Neuron (in vitro differentiated cells): ENCODE measurements around the gene HIVEP2.
A peak's percentile ranks its signal among the peaks of the same experiment; 100 is the strongest.

Experiments
- H2AFZ ChIP-seq: one replicate; pipeline ENCODE4 v1.6.1; 2013; ENCODE audit warnings: low read depth, mild to moderate bottlenecking, inconsistent platforms, low read length, moderate library complexity
- H3K27me3 ChIP-seq: one replicate; pipeline ENCODE4 v1.6.1; 2013; ENCODE audit warnings: low read length; ENCODE audit not compliant: insufficient read depth
- H3K36me3 ChIP-seq: one replicate; pipeline ENCODE4 v1.6.1; 2013; ENCODE audit warnings: low read length; ENCODE audit not compliant: insufficient read depth
- H3K4me1 ChIP-seq: one replicate; pipeline ENCODE4 v1.6.1; 2013; ENCODE audit warnings: low read length; ENCODE audit not compliant: insufficient read depth
- H3K4me3 ChIP-seq: 2 replicates; pipeline ENCODE4 v1.5.1; 2013; ENCODE audit warnings: mild to moderate bottlenecking, low read length, moderate library complexity
- H3K9me3 ChIP-seq: one replicate; pipeline ENCODE4 v1.6.1; 2013; ENCODE audit warnings: low read length

Gene HIVEP2

GRCh38 chr6:142761756-142762155, 183.2 kb downstream of the HIVEP2 start:
- Histone ChIP-seq H3K36me3 (peaks cover 35% of the 10 kb centered on the region), H3K4me3 (no peak overlapping the region), H2AFZ (no peak overlapping the region), H3K9me3 (no peaks in the 10 kb centered on the region), H3K4me1 (peaks cover 22% of the 10 kb centered on the region), H3K27me3 (no peaks in the 10 kb centered on the region)

- Histone ChIP-seq H3K4me3 (no peak overlapping the region), H2AFZ (no peak overlapping the region), H3K9me3 (no peaks in the 10 kb centered on the region), H3K4me1 (peaks cover 22% of the 10 kb centered on the region), H3K36me3 (peaks cover 35% of the 10 kb centered on the region), H3K27me3 (no peaks in the 10 kb centered on the region)
Measured at GRCh38 chr6:142760152-142760551, 184.8 kb downstream of the HIVEP2 start.

GRCh38 chr6:142758629-142759025, 186.3 kb downstream of the HIVEP2 start:
- no peaks in the 10 kb centered on the region for H3K9me3 ChIP-seq
- peaks cover 20% of the 10 kb centered on the region for H3K4me1 ChIP-seq
- no peak overlapping the region for H2AFZ ChIP-seq
- peaks cover 31% of the 10 kb centered on the region for H3K36me3 ChIP-seq
- H3K27me3 ChIP-seq = no peaks in the 10 kb centered on the region
- H3K4me3 ChIP-seq = no peak overlapping the region

GRCh38 chr6:142757852-142758628, 186.9 kb downstream of the HIVEP2 start:
- Histone ChIP-seq H3K4me1 (peaks cover 14% of the 10 kb centered on the region), H3K4me3 (no peak overlapping the region), H2AFZ (no peak overlapping the region), H3K9me3 (peaks cover 4% of the 10 kb centered on the region), H3K27me3 (no peaks in the 10 kb centered on the region), H3K36me3 (peaks cover 37% of the 10 kb centered on the region)

GRCh38 chr6:142756215-142756630, 188.8 kb downstream of the HIVEP2 start:
- Histone ChIP-seq H2AFZ (no peak overlapping the region), H3K4me1 (no peaks in the 10 kb centered on the region), H3K9me3 (peaks cover 5% of the 10 kb centered on the region), H3K27me3 (no peaks in the 10 kb centered on the region), H3K36me3 (peaks cover 38% of the 10 kb centered on the region), H3K4me3 (no peak overlapping the region)

GRCh38 chr6:142753196-142753595, 191.8 kb downstream of the HIVEP2 start:
- H3K4me1 ChIP-seq = peaks cover 2% of the 10 kb centered on the region
- H3K27me3 ChIP-seq = no peaks in the 10 kb centered on the region
- peaks cover 5% of the 10 kb centered on the region for H3K9me3 ChIP-seq
- H2AFZ ChIP-seq = no peak overlapping the region
- H3K36me3 ChIP-seq = peaks cover 13% of the 10 kb centered on the region
- H3K4me3 ChIP-seq = no peak overlapping the region

- Histone ChIP-seq H3K36me3 (peaks cover 9% of the 10 kb centered on the region), H3K9me3 (peaks cover 5% of the 10 kb centered on the region), H3K27me3 (no peaks in the 10 kb centered on the region), H2AFZ (no peak overlapping the region), H3K4me3 (no peak overlapping the region), H3K4me1 (peaks cover 2% of the 10 kb centered on the region)
Measured at GRCh38 chr6:142752348-142752747, 192.6 kb downstream of the HIVEP2 start.

- Histone ChIP-seq H2AFZ (no peak overlapping the region), H3K27me3 (no peaks in the 10 kb centered on the region), H3K36me3 (peaks cover 9% of the 10 kb centered on the region), H3K4me1 (peaks cover 2% of the 10 kb centered on the region), H3K9me3 (peaks cover 5% of the 10 kb centered on the region), H3K4me3 (no peak overlapping the region)
Measured at GRCh38 chr6:142751452-142751851, 193.5 kb downstream of the HIVEP2 start.

- Histone ChIP-seq H2AFZ (no peak overlapping the region), H3K36me3 (peaks cover 9% of the 10 kb centered on the region), H3K27me3 (no peaks in the 10 kb centered on the region), H3K4me1 (peaks cover 2% of the 10 kb centered on the region), H3K9me3 (peaks cover 5% of the 10 kb centered on the region), H3K4me3 (no peak overlapping the region)
Measured at GRCh38 chr6:142750998-142751397, 194.0 kb downstream of the HIVEP2 start.

- Histone ChIP-seq H3K36me3 (peaks cover 9% of the 10 kb centered on the region), H3K9me3 (peaks cover 5% of the 10 kb centered on the region), H2AFZ (no peak overlapping the region), H3K4me3 (no peak overlapping the region), H3K27me3 (no peaks in the 10 kb centered on the region), H3K4me1 (peaks cover 7% of the 10 kb centered on the region)
Measured at GRCh38 chr6:142749556-142749955, 195.4 kb downstream of the HIVEP2 start.

GRCh38 chr6:142746524-142746923, 198.5 kb downstream of the HIVEP2 start:
- H3K36me3 ChIP-seq = no peaks in the 10 kb centered on the region
- no peak overlapping the region for H3K4me3 ChIP-seq
- H3K27me3 ChIP-seq = no peaks in the 10 kb centered on the region
- no peaks in the 10 kb centered on the region for H3K9me3 ChIP-seq
- peaks cover 7% of the 10 kb centered on the region for H3K4me1 ChIP-seq
- H2AFZ ChIP-seq = no peak overlapping the region

GRCh38 chr6:142744836-142745235, 200.1 kb downstream of the HIVEP2 start:
- Histone ChIP-seq H2AFZ (peak overlapping the region; percentile 5), H3K4me3 (no peak overlapping the region), H3K9me3 (no peaks in the 10 kb centered on the region), H3K27me3 (no peaks in the 10 kb centered on the region), H3K36me3 (no peaks in the 10 kb centered on the region), H3K4me1 (peaks cover 7% of the 10 kb centered on the region)

GRCh38 chr6:142740449-142740848, 204.5 kb downstream of the HIVEP2 start:
- Histone ChIP-seq H3K4me1 (peaks cover 4% of the 10 kb centered on the region), H3K4me3 (no peak overlapping the region), H3K36me3 (no peaks in the 10 kb centered on the region), H3K27me3 (no peaks in the 10 kb centered on the region), H3K9me3 (no peaks in the 10 kb centered on the region), H2AFZ (no peak overlapping the region)

- Histone ChIP-seq H2AFZ (no peak overlapping the region), H3K4me3 (no peak overlapping the region), H3K9me3 (no peaks in the 10 kb centered on the region), H3K4me1 (no peaks in the 10 kb centered on the region), H3K27me3 (no peaks in the 10 kb centered on the region), H3K36me3 (no peaks in the 10 kb centered on the region)
Measured at GRCh38 chr6:142738731-142739130, 206.2 kb downstream of the HIVEP2 start.
